Upper lobe of right lung (tissue), 1 donor: Measurements from ENCODE around the gene MPDU1. TPM values are rescaled to one million over a fixed set of nuclear protein-coding genes. Genes with fewer than 3 reads are reported as not detected.
A peak's percentile ranks its signal among the peaks of the same experiment; 100 is the strongest.

Source experiments
- ATAC-seq: fragments of 200-7000 bp; cut with Tn5 transposase; one replicate; pipeline ENCODE4 v1.9.1; 2020; ENCODE audit warnings: mild to moderate bottlenecking, moderate library complexity
- DNase-seq: peaks from one replicate; pipeline ENCODE4 v3.0.0-alpha.2; 2020
- H3K27ac ChIP-seq: fragments of 200-600 bp; one replicate; pipeline ENCODE4 v1.8.0; 2022
- H3K27me3 ChIP-seq: fragments of 200-600 bp; one replicate; pipeline ENCODE4 v1.8.0; 2022; ENCODE audit warnings: mild to moderate bottlenecking
- H3K36me3 ChIP-seq: fragments of 200-600 bp; one replicate; pipeline ENCODE4 v1.8.0; 2022
- H3K4me1 ChIP-seq: fragments of 200-600 bp; one replicate; pipeline ENCODE4 v1.8.0; 2022
- H3K4me3 ChIP-seq: fragments of 200-600 bp; one replicate; pipeline ENCODE4 v1.8.0; 2022; ENCODE audit warnings: mild to moderate bottlenecking
- H3K9me3 ChIP-seq: fragments of 200-600 bp; one replicate; pipeline ENCODE4 v1.8.0; 2022
- CTCF ChIP-seq: fragments of 200-600 bp; IDR thresholded peaks from one replicate; pipeline ENCODE4 v1.8.0; 2022; ENCODE audit warnings: antibody characterized with exemption
- intact Hi-C: fragments of 100-400 bp; cut with DNase I; formaldehyde crosslinking; loops from one replicate; pipeline ENCODE4 v1.11.0; 2022
- total RNA-seq: library from RNA; stranded (reverse); fragmentation: NEBNext Ultra II Directional; extraction: Animal tissue kit (Norgen Biotek cat#: 25700); gene quantifications from one replicate; pipeline ENCODE4 v1.2.1, GENCODE V29; 2021
- donor health status: DM: no; HTN: yes; CAD: no; lungs with severe emphysema.

Gene MPDU1
- total RNA-seq, 1 donor from 2014 or later: 58.2 TPM

GRCh38 chr17:7629939-7630571 is 46.4 kb downstream of the MPDU1 start, which contains the start of gene SHBG:
Gene SHBG, plus strand, starts transcription at chr17:7630135. Its CDS starts 38 bp downstream, at chr17:7630173.
- Histone ChIP-seq H3K36me3 (peaks cover 8% of the 10 kb centered on the region), H3K27me3 (no peaks in the 10 kb centered on the region), H3K27ac (no peak within 1 kb of the TSS), H3K9me3 (no peaks in the 10 kb centered on the region), H3K4me3 (no peak within 1 kb of the TSS), H3K4me1 (peaks cover 7% of the 10 kb centered on the region)
- intact Hi-C loops: no loop called here
- no peak for TF ChIP-seq CTCF
- no peak for DNase-seq
- ATAC-seq: no peak

- H3K27me3 ChIP-seq: no peaks in the 10 kb centered on the region
- intact Hi-C loops: no loop called here
- ATAC-seq (no peak), DNase-seq (no peak)
- H3K9me3 ChIP-seq: no peaks in the 10 kb centered on the region
- peaks cover 3% of the 10 kb centered on the region for H3K4me1 ChIP-seq
- no peak overlapping the region for H3K27ac ChIP-seq
- TF ChIP-seq CTCF: no peak
- H3K4me3 ChIP-seq: no peak overlapping the region
- no peaks in the 10 kb centered on the region for H3K36me3 ChIP-seq
Observed at GRCh38 chr17:7631398-7632380, 48.0 kb downstream of the MPDU1 start.

- H3K36me3 ChIP-seq: no peaks in the 10 kb centered on the region
- no peak overlapping the region for H3K27ac ChIP-seq
- intact Hi-C loops: no loop called here
- no peak overlapping the region for H3K4me3 ChIP-seq
- DNase-seq: no peak
- no peaks in the 10 kb centered on the region for H3K4me1 ChIP-seq
- peak; percentile 66 for ATAC-seq
- H3K9me3 ChIP-seq: no peaks in the 10 kb centered on the region
- H3K27me3 ChIP-seq: no peaks in the 10 kb centered on the region
- peak; percentile 49 for TF ChIP-seq CTCF
Observed at GRCh38 chr17:7632492-7632894, 48.8 kb downstream of the MPDU1 start.

GRCh38 chr17:7633093-7633492 is 49.4 kb downstream of the MPDU1 start:
- H3K9me3 ChIP-seq: no peaks in the 10 kb centered on the region
- DNase-seq (no peak), ATAC-seq (no peak)
- no peaks in the 10 kb centered on the region for H3K36me3 ChIP-seq
- no peak overlapping the region for H3K4me3 ChIP-seq
- no peak overlapping the region for H3K27ac ChIP-seq
- H3K4me1 ChIP-seq: no peaks in the 10 kb centered on the region
- no peaks in the 10 kb centered on the region for H3K27me3 ChIP-seq
- no peak for TF ChIP-seq CTCF
- intact Hi-C loops: no loop called here

- peak; percentile 32 for ATAC-seq
- no peak for DNase-seq
- intact Hi-C loops: no loop called here
Observed at GRCh38 chr17:7634384-7634783, 50.7 kb downstream of the MPDU1 start.

More at GRCh38 chr17:7634384-7634783, 50.7 kb downstream of the MPDU1 start:
- Histone ChIP-seq H3K9me3 (no peaks in the 10 kb centered on the region), H3K27me3 (no peaks in the 10 kb centered on the region), H3K4me1 (no peaks in the 10 kb centered on the region), H3K4me3 (no peak overlapping the region), H3K27ac (no peak overlapping the region), H3K36me3 (no peaks in the 10 kb centered on the region)
- peak; percentile 38 for TF ChIP-seq CTCF
